Stimulated activated CD4-positive, alpha-beta T cell treated with anti-CD3 and anti-CD28 coated beads, Interleukin-2, amount 100 ng/mL, for 4 hours (primary cell): ENCODE results near the gene TMEM94.
"Not testable (repeated sequence)": the region's sequence is repeated elsewhere in the genome, so short reads cannot be mapped to it uniquely, and the experiment has no call there.

Experiments
- DNase-seq: peaks from one replicate; pipeline ENCODE4 v3.0.0-alpha.2; 2020; ENCODE audit warnings: low read depth

The TMEM94 gene

GRCh38 chr17:75445896-75446295, 10.5 kb upstream of the TMEM94 start:
- DNase-seq, result not testable (repeated sequence)

DNA sequence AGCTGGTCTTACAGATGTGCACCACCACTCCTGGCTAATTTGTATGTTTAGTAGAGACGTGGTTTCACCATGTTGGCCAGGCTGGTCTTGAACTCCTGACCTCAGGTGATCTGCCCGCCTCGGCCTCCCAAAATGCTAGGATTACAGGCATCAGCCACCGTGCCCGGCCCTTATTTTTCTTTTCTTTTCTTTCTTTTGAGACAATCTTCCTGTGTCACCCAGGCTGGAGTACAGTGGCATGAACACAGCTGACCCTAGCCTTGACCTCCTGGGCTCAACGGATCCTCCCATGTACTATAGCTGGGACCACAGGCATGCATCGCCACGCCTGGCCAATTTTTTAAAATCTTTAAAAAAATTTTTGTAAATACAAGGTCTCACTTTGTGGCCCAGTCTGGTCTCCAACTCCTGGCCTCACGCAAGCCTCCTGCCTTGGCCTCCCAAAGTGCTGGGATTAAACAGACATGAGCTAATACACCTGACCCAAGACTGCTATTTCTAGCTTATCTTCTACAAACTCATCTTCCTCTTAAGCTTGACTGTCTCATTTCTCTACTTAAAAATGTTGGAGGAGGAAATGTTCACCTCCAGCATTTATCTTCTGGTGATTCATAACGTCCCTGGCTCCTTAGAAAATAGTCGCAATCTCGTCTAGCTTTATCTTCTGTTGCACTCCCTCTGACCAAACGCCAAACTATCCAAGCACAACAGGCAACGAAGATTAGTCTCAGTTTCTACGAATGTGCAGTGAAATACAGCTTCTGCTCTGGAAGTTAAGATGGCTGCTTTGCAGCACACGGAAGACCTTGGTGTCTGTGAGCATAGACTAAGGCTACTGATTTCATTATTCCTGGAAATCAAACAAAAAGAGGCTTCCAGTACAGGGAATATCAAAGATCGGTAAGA, 8.2 kb upstream of the TMEM94 start:
- no peak for DNase-seq

- no peak for DNase-seq
These were observed 6.2 kb upstream of the TMEM94 start for GRCh38 chr17:75450270-75450669.

- no peak for DNase-seq
These were observed 2.2 kb upstream of the TMEM94 start for GRCh38 chr17:75454193-75454592.

DNA sequence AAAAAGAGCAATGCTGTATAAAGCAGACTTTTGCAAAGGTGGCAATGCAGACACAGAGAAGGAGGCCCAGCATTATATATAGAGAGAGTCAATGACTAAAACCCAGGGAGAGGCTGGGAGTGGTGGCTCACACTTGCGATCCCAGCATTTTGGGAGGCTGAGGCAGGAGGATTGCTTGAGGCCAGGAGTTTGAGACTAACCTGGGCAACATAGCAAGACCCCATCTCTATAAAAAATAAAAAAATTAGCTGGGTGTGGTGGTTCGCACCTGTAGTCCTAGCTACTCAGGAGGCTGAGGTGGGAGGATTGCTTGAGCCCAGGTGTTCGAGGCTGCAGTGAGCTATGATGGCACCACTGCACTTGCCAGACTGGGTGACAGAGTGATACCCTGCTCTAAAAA, 1.8 kb upstream of the TMEM94 start:
- not testable (repeated sequence) for DNase-seq

DNA sequence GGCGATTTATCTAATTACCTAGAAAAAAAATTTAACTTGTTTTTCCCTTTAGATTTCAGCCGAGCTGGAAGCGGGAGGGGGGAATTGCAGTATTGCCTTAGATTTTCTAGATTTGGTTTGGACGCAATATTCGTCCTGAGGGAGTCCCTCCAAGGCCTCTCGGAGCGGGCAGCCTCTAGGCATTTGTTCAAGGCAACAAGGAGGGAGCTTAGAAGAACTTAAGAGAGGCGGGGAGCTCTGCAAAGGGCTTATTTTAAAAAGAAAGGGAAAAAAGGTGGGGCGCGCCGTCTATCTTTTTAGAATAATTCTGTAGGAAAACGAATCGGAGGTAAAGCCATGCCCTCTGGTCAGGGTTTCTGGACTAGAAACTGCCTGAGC, 407 bp upstream of the TMEM94 start:
- no peak for DNase-seq

DNA sequence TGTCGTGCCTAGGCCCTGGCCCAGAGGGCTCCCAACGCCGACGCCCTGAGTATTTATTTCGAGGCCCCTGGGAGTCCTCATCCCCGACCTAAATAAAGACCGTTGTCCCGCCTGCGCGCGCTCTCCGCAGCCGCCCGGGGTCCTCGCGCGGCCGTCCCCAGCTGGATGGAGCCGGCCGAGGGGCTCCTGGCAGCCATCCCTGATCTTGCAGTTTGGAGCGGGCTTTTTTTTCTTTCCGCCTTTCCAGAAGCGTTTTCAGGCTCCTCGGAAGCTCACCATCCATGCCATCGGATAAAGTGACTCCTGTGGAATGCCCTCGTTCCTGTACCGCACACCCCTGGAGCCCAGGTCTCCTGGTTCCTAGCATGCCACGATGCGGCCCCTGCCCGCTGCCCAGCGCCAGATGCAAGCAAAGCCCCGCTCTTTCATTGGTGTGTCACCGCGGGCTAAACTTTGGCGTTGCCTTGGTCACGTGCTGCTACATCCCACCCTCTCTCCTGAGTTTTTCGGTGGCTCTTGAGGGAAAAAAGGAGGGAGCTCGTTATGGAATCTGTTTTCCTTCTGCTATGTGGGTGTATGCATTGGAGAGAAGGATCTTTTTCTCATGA, 716 bp downstream of the TMEM94 start:
- no peak for DNase-seq

DNA sequence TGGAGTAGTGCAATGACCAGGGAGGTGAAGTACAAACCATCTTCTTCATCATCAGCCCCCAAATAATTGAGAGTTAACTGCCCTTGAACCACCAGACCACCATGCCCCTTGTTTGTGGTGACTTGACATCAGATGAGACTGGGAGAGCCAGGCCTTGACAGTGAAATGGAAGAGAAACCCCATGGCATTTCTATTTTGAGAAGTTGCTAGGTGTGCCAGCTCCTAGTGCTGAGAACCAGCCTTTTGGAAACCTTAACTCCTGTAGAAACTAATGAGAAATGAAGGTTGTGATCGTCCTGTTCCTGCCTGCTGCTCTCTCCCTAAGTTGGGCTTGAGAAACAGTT, 2.8 kb downstream of the TMEM94 start:
- DNase-seq, result no peak

DNA sequence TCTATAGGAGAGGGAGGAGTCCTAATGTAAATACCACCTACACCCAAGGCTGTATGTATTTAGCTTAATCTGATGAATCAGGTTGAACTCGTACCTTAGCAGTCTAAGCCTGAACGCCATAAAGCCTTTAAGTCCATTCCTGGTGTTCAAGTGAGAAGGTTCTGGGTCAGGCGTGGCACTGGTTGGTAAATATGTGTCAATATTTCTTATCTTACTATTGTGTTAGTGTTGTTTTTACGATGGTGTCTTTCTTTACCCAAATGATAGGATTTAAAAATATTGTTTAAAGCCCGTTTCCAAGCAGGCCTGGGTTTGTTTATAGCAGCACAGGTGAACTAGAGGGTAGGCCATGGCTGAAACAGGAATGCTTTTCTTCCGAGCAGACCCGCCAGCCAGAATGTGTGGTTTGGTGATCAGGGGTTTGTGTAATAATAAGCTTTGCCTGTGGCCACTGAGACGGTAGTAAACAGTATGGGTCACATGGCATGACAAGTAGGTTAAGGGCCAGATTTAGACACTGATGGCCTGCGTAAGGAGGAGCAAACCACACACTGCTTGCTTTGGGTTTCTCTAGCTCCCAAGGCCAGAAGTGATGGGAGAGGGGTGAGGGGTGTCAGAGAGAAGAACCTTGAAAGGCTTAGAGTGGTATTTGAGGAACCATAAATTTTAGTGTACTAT, 3.3 kb downstream of the TMEM94 start:
- DNase-seq, result no peak

DNA sequence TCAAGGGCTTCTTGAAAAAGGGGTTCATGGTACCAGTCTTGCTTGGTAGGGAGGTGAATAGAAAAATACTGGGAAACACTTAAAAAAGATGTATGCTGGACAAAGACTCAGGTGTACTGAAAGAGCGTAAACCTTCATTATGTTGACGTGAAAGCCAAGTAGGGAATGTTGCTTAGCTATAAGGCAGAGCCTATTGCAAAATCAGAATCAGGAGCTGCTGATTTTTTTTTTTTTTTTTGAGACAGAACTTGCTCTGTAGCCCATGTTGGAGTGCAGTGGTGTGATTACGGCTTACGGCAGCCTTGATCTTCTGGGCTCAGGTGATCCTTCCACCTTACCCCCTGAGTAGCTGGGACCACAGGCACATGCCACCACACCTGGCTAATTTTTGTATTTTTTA, 3.9 kb downstream of the TMEM94 start:
- no peak for DNase-seq

DNA sequence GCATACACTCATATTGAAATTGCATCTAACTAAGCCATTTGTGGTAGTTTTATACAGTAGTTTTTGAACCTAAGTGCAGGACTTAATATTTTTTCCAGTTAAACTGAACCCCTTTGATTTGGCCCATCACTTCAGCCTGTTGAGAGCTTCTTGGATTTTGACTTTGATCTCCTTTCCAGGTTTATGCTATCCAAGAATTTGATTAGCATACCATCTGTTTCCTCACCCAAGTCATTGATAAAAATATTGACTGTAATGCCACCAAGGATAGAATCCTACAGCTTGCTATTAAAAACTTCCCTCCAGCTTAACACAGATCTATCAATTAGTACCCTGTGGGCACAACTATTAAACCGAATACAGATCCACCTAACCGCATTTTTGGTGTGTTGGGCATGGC, 7.2 kb downstream of the TMEM94 start:
- no peak for DNase-seq

DNA sequence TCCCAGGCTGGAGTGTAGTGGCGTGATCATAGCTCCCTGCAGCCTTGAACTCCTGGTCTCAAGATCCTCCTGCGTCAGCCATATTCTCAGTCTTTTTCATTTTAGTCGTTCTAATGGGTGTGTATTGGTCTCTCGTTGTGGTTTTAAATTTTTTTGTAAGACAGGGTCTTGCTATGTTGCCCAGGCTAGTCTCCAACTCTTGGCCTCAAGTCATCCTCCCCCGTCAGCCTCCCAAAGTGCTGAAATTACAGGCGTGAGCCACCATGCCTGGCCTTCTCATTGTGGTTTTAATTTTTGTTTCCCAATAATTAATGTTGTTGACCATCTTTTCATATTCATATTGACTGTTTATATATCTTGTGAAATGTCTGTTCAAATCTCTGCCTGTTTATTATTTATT, 8.6 kb downstream of the TMEM94 start:
- no peak for DNase-seq

DNA sequence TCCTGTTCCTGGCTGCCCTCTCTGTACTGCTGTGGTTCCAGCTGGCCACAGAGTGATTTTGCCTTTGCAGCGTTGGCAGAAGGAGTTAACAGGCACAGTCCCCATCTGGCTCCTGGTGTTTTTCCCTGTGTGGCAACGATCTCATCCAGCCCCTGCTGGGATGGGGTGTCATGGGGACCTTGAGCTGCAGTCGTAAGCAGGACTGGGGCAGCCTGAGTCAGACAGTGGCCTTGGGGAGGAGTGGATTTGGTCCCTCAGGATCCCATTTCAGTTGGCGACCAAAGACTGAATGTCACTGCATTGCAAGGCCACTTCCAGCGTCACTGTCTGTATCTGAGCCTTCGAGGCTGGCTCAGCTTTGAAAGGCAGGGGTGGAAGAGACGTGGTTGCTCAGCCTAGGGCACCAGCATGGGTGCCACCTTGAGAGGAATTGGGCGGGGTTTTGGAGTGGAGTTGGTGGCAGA, 11.9 kb downstream of the TMEM94 start:
- no peak for DNase-seq

DNA sequence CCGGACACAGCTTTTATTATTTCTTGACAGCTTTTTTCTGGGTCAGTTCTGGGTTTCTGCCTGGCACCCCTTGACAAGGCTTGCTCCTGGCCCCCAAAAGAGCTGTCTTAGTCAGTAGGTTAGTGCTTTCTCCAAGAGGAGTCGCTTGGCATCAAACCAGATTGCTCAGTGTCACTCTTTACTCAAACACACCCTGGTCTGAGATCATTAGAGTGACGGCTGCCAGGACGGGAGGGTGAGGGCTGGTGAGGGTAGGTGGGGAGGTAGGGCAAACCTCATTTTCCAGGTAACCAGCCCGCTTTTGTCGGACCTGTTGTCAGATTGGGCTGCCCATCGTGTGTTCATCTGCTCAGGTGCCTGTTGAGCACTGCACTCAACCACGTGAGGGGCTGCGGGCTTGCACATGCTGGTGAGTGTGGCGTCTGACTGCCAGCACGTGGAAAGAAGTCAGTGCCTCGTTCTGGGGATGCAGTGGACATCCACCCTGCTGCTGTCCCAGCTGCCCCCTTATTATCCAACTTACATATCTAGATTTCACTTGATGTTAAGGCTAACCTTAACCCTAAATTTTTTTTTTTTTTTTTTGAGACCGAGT, 12.4 kb downstream of the TMEM94 start:
- no peak for DNase-seq

- DNase-seq, result no peak
These were observed 14.8 kb downstream of the TMEM94 start for GRCh38 chr17:75471207-75471606.

DNA sequence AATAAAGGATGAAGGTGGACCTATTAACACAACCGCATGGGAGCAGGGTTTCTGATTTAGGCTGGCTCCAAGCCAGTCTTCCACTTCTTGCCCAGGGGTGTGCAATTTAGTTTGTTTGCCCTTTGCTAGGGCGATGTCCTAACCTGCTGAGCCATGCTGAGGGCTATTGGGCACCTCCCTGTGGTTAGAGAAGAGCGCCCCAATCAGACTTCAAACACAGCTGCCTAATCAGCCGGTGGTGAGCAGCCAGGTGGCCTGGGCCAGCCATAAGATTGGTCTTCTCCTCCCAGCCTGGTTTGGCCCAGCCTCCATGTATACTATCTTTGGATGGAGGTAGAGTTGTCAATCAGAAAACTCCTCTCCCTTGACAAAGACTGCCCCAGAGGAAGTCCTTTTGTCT, 15.7 kb downstream of the TMEM94 start:
- no peak for DNase-seq

DNA sequence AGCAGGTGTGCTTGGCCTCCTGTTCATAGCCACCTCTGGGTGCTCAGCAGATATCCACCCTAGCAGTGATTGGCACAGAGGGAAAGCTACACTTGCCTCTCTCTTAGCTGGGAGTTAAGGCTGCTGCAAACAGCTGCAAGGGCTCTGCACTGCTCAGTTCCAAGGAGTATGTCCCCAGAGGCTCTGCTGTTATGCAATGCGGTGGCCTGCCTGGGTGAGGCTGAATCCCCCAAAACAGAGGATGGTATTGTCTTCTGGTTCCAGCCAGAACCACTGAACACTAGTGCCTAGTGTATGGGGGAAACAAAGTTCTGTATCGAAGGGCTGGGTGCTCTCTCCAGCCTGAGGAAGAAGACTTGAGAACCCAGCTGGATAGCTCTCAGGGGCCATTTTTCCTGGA, 16.8 kb downstream of the TMEM94 start:
- no peak for DNase-seq

GRCh38 chr17:75474736-75475135, 18.3 kb downstream of the TMEM94 start:
- DNase-seq, result no peak

- DNase-seq, result no peak
These were observed 18.9 kb downstream of the TMEM94 start for GRCh38 chr17:75475144-75475835.

- no peak for DNase-seq
These were observed 19.4 kb downstream of the TMEM94 start for GRCh38 chr17:75475851-75476250.

DNA sequence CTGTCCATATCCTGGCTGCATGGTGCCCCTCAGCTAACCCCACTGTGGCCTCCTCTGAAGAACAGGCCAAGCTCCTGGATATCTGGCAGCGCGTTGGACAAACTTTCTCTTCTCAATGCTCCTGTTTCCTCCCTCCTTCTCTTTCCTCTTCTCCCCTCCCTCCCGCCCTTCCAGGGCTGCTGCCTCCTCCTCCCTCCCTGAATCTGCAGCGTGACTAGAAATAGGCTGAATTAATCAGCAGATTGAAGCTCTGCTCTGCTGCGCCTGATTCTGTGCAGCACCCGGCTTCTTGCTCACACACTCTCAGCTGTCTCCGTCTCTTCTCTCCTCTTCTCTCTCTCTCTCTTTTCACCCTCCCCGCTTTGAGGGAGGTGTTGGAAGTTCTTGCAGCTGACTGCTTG, 19.8 kb downstream of the TMEM94 start:
- DNase-seq, result no peak
